ENCODE data around the gene RELCH.

GRCh38 chr18:62335494-62335893 is 148.4 kb downstream of the RELCH start:
- TF ChIP-seq POLR2A (IDR thresholded peaks at IDR 0.05; ENCODE audit: low read length) (no peak), GATA1 (IDR thresholded peaks at IDR 0.05; ENCODE audit: low read depth, low read length) (no peak)

Data from erythroblast (primary cell).